Activated CD4-positive, alpha-beta T cell treated with anti-CD3 and anti-CD28 coated beads, Interleukin-2, amount 50 U/mL, for 1 hour (primary cell): ENCODE data around the gene COMMD6.

Experiments used
- DNase-seq: peaks from one replicate; pipeline ENCODE4 v3.0.0-alpha.2; 2020

COMMD6 gene

DNA sequence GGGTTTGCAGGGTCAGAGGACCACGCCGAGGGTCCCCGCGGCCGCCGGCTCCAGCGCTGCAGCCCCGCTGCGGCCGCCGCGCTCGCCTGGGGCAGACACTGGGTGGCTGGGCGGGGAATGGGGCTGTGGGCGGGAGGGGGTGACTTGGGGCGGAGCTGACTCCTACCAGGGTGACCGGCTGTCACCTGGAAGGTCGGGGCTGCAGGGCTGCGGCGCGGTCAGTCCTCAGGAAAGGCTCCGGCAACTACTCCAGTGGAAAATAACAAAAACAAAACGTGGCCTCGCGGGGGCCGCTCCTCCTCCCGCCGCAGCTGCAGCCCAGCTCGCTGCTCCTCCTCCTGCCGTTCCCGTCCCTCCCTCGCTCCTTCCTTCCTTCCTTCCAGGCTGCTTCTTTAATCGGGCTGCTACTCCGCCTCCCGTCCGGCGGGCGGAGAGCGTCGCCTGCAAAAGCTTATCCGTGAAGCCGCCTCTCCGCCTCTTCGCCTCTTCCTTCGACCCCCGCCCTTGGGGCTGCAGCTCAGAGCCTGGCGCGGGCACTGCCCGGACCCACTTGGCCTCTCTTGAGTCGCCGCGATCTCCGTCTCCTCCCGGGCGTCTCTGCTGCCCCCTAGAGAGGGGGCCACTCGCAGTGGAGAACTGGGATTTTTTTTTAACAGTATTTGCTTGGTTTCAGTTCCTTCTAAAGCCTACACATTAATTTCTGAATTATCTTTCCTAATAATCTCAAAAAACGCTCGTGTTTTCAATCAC lies 55.4 kb downstream of the COMMD6 start, which contains the start of gene TBC1D4:
TBC1D4 (minus strand) TSS at position 100 of the 750 bp plus-strand sequence. CDS start 402 bp downstream, outside the sequence.
- peak; percentile 39 for DNase-seq

DNA sequence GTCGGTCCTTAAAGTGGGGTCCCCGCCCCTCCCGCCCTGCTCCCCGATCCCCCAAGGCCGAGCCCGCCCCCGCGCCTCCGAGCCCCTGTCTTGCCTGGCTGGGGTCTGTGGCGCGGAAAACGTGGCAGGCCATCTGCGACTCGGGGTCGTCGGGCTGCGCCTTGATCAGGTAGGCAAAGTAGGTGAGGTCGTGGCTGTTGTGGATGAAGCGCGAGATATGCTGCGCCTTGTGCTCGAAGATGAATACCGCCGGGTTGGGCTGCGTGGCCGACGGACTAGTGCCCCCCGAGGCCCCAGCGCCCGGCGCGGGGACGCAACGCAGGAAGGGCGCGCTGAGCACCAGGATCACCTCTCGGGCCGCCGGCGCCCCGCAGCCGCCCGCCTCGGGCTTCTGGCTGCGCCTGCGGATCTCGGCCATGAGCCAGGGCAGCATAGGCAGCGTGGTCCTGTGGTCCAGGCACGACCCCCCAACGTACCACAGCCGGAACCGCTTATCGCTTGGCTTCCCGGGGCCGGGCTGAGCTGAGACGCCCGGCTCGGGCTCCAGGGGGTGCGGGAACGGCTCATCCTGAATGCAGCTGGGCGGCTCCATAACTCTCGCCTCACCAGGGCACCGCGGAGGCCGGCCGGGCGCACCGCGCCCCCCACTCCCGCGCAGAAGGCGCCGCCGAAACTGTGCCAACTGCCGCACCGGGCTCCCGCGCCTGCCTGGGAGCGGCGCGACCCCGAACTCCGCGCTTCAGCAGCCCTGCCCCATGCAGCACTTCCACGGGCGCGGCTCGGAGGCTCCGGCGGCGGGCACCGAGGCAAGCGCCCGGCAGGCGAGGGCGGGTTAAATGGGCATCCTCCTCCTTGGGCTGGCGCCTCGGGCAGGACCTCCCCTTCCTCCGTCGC lies 56.2 kb downstream of the COMMD6 start:
- peak; percentile 2 for DNase-seq

DNA sequence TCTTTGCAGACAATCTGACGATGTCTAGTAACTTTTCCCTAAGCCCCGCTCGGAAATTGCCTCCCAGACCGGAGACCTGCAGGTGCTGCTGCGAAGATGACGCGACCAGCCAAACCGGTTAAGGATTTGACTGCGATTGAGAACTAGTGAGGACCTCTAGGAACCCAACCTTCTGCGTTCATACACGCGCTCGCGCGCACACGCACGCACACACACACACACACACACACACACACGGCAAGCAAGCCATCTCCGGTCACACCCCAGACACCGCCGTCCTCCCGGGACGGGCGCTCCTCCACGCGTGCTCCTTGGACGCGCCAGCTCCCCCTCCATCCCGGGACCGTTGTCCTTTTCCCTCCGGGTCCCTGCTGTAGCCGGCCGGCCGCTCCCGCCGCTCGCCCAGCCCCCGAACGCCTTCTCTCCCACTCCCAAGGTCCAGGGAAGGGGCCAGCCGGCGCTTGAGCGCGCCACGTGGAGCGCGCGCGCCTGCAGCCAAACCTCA lies 56.9 kb downstream of the COMMD6 start:
- peak; percentile 0 for DNase-seq

DNA sequence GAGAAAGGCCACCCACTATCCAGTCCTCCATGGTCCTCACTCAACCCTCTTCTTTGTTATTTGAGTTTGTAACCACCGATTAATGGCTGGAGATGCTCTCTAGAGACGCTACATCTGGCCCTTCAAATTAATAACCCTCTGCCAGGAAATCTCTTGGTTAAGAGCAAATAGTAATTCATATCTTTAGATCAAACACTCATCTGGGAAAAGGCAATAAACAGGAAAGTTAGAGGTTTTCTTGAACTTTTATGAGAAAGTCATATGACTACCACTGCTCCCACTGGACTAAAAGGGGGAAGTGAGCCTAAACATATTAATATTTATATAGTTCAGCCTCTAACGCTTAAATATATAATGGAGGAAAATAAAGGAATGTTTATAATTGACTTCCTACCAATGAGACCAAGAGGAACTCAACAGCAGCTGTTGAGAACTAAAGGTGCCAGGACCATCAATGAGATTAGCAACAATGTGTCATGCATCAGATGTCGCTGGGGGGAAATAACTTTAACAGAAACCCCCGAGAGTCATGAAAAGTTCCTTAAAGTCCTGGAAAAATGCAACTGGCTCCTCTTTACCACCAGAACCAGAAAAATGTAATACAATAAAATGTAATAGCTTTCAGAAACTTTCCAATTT lies 58.4 kb downstream of the COMMD6 start:
- DNase-seq, result no peak

DNA sequence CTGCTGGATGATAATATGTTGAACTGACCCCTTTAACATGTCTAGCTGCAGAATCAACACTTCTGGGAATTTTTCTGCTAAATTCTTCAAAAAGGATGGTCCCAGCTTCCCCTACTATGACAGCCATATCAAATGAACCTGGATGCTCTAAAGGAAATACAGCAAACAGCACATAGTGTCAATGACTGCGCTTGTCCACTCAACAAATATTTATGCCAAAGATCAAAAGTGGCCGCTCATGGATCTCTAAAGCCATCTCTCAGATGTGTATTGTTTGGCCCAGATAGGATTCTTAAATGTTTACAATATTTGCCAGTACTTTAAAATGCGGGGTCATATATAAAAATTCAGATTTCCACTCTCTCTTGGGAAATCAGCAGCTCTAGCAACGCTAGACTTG lies 59.0 kb downstream of the COMMD6 start:
- no peak for DNase-seq
